Adrenal gland (tissue), 12 donors: ENCODE results near the gene ARHGAP23. TPM values are rescaled to one million over a fixed set of nuclear protein-coding genes. Genes with fewer than 3 reads are reported as not detected.

Experiments
- DNase-seq, 7 donors: peaks; one replicate each; pipeline ENCODE4 v3.0.0-alpha.2; 2019 to 2020
- H3K27ac ChIP-seq, 5 donors: fragments of 200-600 bp; sonication (generic) in 4 of 5; 1 replicate in 3 of 5; 2 replicates in 2 of 5; pipeline versions ENCODE4 v1.5.1 to v1.8.0; 2016 to 2020; ENCODE audit warnings: mild to moderate bottlenecking in 1 of 5
- H3K27me3 ChIP-seq: fragments of 200-600 bp; 2 replicates; pipeline ENCODE4 v1.8.0; 2021
- H3K36me3 ChIP-seq, 2 donors: fragments of 200-600 bp; replicated peaks in 1 of 2; 1 replicate in 1 of 2; 2 replicates in 1 of 2; pipeline versions ENCODE4 v1.5.1 to v1.8.0; 2018 to 2022
- H3K4me1 ChIP-seq, 2 donors: fragments of 200-600 bp; replicated peaks in 1 of 2; 1 replicate in 1 of 2; 2 replicates in 1 of 2; pipeline versions ENCODE4 v1.5.1 to v1.8.0; 2018 to 2021
- H3K4me3 ChIP-seq, 4 donors: fragments of 200-600 bp; sonication (generic) in 3 of 4; one replicate each; pipeline ENCODE4 v1.5.1; 2016 to 2018
- H3K9me3 ChIP-seq, 3 donors: fragments of 200-600 bp; sonication (generic) in 1 of 3; replicated peaks in 1 of 3; 1 replicate in 2 of 3; 2 replicates in 1 of 3; pipeline versions ENCODE4 v1.5.1 to v1.8.0; 2016 to 2021
- CTCF ChIP-seq, 6 experiments: fragments of 450-650 bp in 4 of 6; fragments of 200-600 bp in 2 of 6; sonication (generic) in 1 of 6; IDR thresholded peaks; 1 replicate in 5 of 6; 2 replicates in 1 of 6; pipeline versions ENCODE4 v1.5.1 to v1.8.0; 2016 to 2021; ENCODE audit warnings: antibody characterized with exemption in 6 of 6, mild to moderate bottlenecking in 2 of 6, moderate library complexity in 1 of 6
- POLR2A ChIP-seq, 2 donors: fragments of 450-650 bp; IDR thresholded peaks; one replicate each; pipeline ENCODE4 v1.6.1; 2017; ENCODE audit warnings: antibody characterized with exemption in 2 of 2, mild to moderate bottlenecking in 2 of 2, moderate library complexity in 1 of 2
- WGBS, 4 donors: extraction: QIAGEN DNeasy Blood & Tissue Kit in 2 of 4; methylation state at CpG; one replicate each; pipeline versions ENCODE4 v1.1.5 to v1.1.7; 2013 to 2017; 5-methylcytosine and 5-hydroxymethylcytosine counted together
- intact Hi-C, 2 donors: fragments of 100-400 bp; cut with DNase I; formaldehyde crosslinking; loops; one replicate each; pipeline versions ENCODE4 v1.14.1 to v1.15.0; 2022 to 2023
- polyA plus RNA-seq, 3 donors: library from polyadenylated mRNA; stranded (reverse); fragments of 200-250 nt in 2 of 3; fragments of 350-450 nt in 1 of 3; fragmentation: Illumina TruSeq in 1 of 3; extraction: RNeasy Lipid Tissue Mini Kit (QIAGEN cat#74804) in 1 of 3; gene quantifications; one replicate each; pipeline ENCODE4 v1.2.3, GENCODE V29; 2013 to 2014
- total RNA-seq, 9 donors: library from RNA; depleted of rRNA in 4 of 9; stranded (reverse); fragments of >200 nt in 4 of 9; fragments of 120-200 nt in 1 of 9; fragmentation: NEBNext Ultra II Directional in 1 of 9; extraction: Animal tissue kit (Norgen Biotek cat#: 25700) in 1 of 9; gene quantifications; one replicate each; pipeline versions ENCODE4 v1.1.0 to v1.2.4, GENCODE V29; 2013 to 2023
- donor health status: healthy with polysubstance abuse.
- donor health status: Bipolar disorder and iron deficiency.
- donor health status: DM: yes; HTN: yes; CAD: no.
- donor health status: DM: no; HTN: no; CAD: no.
- donor health status: DM: no; HTN: no; CAD: no.
- donor health status: DM: yes; HTN: yes; CAD: no.

Gene ARHGAP23
- total and polyA plus RNA-seq, 12 donors = 4.4 to 71.9 (median 26.4) TPM

DNA sequence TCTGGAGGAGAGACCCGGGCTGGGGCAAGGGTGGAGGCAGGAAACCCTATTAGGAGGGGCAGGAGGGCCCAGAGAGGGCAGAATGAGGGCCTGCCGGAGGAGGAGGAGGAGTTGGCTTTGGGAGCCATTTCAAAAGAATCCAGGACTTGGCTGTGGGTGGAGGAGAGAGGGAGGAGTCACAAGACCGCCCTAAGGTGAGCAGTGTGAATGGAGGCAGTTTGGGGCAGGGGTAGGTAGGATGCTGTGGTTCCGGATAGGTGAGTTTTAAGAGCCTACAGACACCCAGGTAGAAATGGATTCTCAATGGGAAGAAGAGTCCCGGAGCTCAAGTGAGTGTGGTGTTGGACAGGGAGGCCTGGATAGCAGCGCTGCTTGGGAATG, 80.3 kb downstream of the ARHGAP23 start:
- Histone ChIP-seq H3K27ac (no peak overlapping the region), H3K4me1 (peaks cover 0 to 13% of the 10 kb centered on the region in 2 donors), H3K27me3 (no peaks in the 10 kb centered on the region), H3K4me3 (no peak overlapping the region), H3K36me3 (peaks cover 0 to 9% of the 10 kb centered on the region in 2 donors), H3K9me3 (no peaks in the 10 kb centered on the region)
- 81 to 90% (median 87%) methylated on average over 6 of the region's 6 CpGs for WGBS, 4 donors
- TF ChIP-seq POLR2A (IDR thresholded peaks at IDR 0.05) (no peak), CTCF (IDR thresholded peaks at IDR 0.05) (no peak)
- intact Hi-C loops = loop anchor here in 1 of 2 donors (10.0 kb wide), 1 partner anchor 156 kb away; no protein-coding TSS in a partner anchor
- peak in 1 of 7 donors; percentile 9 for DNase-seq

- Histone ChIP-seq H3K36me3 (peaks cover 0 to 9% of the 10 kb centered on the region in 2 donors), H3K9me3 (no peaks in the 10 kb centered on the region), H3K27me3 (no peaks in the 10 kb centered on the region), H3K4me3 (no peak overlapping the region), H3K27ac (no peak overlapping the region), H3K4me1 (peaks cover 0 to 13% of the 10 kb centered on the region in 2 donors)
- TF ChIP-seq CTCF (IDR thresholded peaks at IDR 0.05) (peak; percentile 51 to 65 (median 62)), POLR2A (IDR thresholded peaks at IDR 0.05) (no peak)
- intact Hi-C loops = loop anchor here in 1 of 2 donors (10.0 kb wide), 1 partner anchor 156 kb away; no protein-coding TSS in a partner anchor
- WGBS, 4 donors = 53 to 61% (median 56%) methylated on average over 25 to 27 of the region's 27 CpGs
- DNase-seq = peak; percentile 67 to 89 (median 86)
Measured at GRCh38 chr17:38508954-38509771, 80.9 kb downstream of the ARHGAP23 start.

GRCh38 chr17:38509772-38510420, 81.6 kb downstream of the ARHGAP23 start:
- peaks cover 0 to 9% of the 10 kb centered on the region in 2 donors for H3K36me3 ChIP-seq
- no peak overlapping the region for H3K4me3 ChIP-seq
- peaks cover 0 to 13% of the 10 kb centered on the region in 2 donors for H3K4me1 ChIP-seq
- no peak overlapping the region for H3K27ac ChIP-seq
- no peak for DNase-seq
- no peaks in the 10 kb centered on the region for H3K9me3 ChIP-seq
- 13 to 44% (median 23%) methylated on average over 7 to 80 of the region's 80 CpGs for WGBS, 4 donors
- no peaks in the 10 kb centered on the region for H3K27me3 ChIP-seq
- intact Hi-C loops = loop anchor here in 1 of 2 donors (10.0 kb wide), 1 partner anchor 155 kb away; no protein-coding TSS in a partner anchor
- TF ChIP-seq CTCF (IDR thresholded peaks at IDR 0.05) = no peak
- no peak for TF ChIP-seq POLR2A (IDR thresholded peaks at IDR 0.05)

GRCh38 chr17:38510421-38511149, 82.3 kb downstream of the ARHGAP23 start:
- peaks cover 0 to 9% of the 10 kb centered on the region in 2 donors for H3K36me3 ChIP-seq
- no peak overlapping the region for H3K4me3 ChIP-seq
- intact Hi-C loops = no loop called here
- H3K4me1 ChIP-seq = peaks cover 0 to 13% of the 10 kb centered on the region in 2 donors
- peak in 2 of 7 donors; percentile 19 to 30 for DNase-seq
- H3K9me3 ChIP-seq = no peaks in the 10 kb centered on the region
- WGBS, 4 donors = 18 to 61% (median 24%) methylated on average over 5 to 86 of the region's 86 CpGs
- TF ChIP-seq POLR2A (IDR thresholded peaks at IDR 0.05) = no peak
- peak in 1 of 6 experiments; percentile 10 for TF ChIP-seq CTCF (IDR thresholded peaks at IDR 0.05)
- no peak overlapping the region for H3K27ac ChIP-seq
- H3K27me3 ChIP-seq = no peaks in the 10 kb centered on the region
